ENCODE results near the gene ENAM.
"Not testable (repeated sequence)": the region's sequence is repeated elsewhere in the genome, so short reads cannot be mapped to it uniquely, and the experiment has no call there.

ENAM gene

DNA sequence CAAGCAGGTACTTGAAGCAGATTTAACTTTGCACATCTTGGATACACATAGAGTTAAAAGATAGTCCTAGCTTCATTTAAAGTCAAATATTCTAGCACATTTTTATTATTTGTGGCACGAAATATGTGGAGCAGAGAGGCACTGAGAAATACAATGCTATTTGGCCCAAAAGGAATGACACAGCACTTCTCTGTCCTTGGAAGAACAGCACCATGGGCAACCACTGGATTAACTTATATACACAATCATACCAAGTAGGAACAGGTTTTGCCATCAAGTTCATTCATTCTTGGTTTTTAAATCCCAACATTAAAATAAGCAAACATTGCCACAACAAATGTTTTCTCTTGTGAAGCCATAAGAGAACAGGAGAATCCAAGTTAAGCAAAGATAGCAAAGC lies 924 bp upstream of the ENAM start:
- no peak for DNase-seq

DNA sequence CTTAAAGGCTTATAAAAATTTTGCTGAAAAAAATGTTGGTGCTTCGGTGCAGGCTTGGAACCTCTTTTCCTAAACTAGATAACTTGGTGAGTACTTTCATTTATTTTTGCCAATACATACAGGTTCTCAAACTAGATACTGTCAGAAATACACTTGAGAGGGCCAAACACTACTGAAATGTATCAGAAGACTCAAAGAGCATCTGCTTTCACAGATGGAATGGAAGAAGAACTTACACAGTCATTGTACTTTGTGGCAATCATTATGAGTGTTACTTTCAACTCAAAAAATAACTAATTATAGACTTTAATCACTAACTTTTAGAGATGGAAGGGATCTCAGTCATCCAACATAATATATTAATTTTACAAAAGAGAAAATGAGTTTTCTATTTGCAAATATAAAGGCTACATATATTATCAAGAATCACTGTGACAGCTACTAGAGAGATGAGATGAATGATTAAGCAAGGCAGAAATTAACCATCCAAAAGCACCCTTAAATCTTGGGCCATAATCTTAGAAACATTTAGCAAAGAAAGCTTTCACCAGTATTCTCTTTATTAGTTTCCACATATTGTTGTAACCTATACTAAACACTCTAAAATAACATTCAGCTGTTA lies 1.0 kb downstream of the ENAM start:
- DNase-seq, result no peak

DNA sequence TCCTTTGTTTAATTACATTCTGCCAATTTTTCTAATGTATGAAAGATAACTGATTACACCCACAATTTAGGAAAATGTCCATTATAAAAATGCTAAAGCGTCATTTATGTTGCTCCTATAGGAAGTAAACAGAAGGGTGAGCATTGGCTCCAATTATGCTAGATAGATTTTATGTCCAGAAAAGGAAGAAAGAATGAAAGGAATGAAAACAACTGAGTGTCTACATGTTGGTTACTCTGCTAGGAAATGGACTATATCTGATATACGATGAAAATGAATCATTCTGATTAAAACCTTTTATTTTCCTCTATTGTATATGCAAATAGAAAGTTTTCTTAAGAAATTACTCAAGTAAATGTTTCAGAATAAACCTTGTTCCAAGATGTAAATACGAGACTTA lies 1.6 kb downstream of the ENAM start:
- DNase-seq, result no peak

DNA sequence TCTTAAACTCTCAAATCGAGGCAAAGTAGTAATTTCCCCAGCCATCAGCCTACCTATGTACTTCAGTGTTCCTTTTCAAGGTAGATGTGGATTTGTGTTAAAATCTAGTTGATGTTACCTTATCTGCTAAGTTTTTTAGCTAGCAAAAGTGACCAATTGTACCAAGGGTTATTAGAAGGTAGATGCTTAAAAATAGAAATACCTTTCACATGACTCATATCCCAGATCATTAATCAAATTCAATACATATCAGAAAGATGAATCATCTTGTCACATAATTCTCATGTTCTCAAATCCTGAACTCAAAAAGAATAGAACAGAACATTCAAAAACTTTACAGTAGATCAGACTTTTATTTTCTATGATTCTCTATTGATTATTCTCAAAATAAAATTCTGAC lies 3.5 kb downstream of the ENAM start:
- no peak for DNase-seq

DNA sequence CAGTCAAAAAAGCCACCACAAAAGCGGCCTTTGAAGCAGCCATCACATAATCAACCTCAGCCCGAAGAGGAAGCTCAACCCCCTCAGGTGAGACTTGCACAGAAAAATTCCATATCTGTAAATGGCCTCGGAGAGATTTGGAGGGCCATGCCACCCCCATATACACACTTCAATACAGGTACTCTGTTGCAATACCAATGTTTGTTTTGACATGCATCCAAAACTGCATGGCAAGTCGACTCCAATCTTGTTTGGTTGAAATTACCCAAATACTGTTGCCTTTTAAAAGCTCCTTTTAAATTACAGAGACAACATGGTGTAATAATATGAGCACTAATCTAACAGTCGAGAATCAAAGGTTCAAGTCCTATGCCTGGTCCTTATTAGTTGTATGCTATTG lies 5.9 kb downstream of the ENAM start:
- no peak for DNase-seq

DNA sequence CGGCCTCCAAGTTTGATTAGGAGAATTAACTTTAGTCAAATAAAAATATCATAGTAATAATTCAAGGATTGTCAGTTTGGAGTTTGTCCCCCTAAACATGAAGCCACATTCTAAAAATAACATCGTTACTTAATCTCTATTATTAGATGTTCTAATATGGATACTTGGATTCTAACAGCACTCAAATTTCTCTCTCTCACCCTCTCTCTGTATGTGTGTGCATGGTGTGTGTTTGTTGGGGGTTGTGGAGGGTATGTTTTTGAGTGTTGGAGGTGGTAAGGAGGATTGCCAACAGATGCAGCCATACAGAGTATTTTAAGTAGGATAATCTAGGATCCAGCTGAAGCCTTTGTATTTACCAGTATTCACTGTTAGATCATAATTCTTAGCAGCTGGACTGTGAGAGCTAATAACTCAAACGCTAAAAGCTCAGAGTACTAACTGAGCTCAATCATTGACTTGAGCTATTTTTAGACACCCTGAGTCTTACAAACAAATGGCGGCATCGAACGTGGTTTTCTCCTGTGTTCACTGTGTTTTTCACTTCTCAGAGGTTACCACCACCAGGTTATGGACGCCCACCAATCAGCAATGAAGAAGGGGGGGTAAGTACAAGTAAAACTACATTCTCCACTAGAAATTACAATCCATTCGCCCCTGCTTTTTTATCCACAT lies 8.8 kb downstream of the ENAM start:
- DNase-seq, result no peak

DNA sequence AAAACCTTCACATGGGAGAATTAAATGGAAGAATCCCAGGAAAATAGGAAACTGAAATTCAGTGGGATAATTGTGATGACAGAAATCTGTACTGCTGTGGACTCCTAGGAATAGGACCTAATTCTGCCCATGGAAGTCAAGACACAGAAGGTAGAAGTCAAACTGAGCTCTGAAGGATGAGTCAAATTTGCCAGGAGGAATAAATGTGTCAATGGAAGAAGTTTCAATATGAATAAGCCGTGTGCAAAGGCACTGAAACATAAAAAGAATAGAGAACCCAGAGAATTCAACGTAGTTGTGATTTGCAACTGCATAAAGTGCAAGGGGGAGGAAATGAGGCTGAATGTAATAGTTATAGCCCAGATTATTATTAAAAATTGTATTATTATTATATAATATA lies 11.6 kb downstream of the ENAM start:
- no peak for DNase-seq

DNA sequence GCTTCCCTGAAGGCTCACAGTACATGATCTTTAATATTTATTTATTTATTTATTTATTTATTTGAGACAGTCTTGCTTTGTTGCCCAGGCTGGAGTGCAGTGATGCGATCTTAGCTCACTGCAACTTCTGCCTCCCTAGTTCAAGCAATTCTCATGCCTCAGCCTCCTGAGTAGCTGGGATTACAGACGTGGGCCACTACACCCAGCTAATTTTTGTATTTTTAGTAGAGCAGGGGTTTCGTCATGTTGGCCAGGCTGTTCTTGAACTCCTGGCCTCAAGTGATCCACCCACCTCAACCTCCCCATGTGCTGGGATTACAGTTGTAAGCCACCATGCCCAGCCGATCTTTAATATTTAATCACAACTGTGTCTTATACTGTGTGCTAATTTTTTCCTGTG lies 22.2 kb downstream of the ENAM start:
- not testable (repeated sequence) for DNase-seq

DNA sequence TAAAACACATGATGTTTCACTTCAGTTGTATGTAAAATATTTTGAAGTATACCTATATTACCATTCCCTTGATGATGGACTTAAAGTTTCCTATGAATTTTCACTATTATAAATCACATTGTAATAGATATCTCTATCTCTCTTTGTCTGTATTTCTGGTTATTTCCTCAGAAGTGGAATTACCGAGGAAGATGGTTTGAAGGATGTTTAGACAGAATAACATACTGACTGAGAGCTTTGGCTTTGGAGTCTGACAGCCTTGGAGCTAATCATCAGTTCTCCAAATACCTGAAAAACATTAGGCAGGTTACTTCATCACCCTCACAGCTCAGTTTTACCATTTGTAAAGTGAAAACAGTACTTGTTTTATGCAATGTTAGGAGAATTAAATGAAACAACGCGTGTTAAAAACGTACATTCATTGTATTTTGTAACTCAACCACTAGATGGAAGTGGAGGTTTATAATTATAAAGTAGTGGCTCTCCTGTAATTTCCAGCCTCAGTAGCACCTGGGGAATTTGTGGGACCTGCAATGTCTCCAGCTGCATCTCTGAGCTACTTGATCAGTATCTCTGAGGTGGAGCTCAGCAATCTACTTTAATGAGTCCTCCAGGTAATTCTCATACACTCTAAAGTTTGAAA lies 23.4 kb downstream of the ENAM start:
- no peak for DNase-seq

DNA sequence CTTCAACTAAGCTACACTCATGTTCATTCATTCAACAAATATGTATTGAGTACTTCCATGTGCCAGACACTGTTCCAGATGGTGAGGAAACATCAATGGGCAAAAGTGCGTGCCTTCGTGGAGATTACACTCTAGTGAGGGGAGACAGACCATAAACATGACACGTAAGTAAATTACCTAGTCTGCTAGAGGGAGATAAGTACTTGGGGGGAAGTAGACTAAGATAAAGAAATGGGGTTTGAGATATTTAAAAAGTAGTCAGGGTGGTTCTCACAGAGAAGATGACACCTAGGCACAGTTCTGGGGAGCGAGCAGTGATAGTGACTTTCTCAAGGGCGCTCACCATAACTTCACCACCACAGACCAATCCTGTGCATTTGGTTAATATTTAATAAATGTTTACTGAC lies 26.1 kb downstream of the ENAM start:
- no peak for DNase-seq

DNA sequence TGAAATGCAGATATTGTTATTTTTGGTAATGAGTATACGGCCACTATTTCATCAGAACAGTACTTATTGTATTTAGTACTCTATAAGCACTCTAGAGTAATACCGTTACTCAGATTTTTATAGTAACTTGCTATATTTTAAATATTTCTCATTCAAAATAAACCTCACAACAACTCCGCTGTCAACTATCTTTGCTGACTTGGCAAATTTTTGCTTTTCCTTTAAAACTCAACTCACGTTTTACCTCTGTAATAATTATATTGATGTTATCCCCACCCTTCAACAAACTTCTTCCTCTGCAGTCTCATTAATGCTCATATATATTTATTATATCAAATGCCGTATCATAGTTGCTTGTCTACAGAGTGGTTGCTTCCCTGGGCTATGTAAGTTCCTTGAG lies 28.8 kb downstream of the ENAM start:
- DNase-seq, result no peak

DNA sequence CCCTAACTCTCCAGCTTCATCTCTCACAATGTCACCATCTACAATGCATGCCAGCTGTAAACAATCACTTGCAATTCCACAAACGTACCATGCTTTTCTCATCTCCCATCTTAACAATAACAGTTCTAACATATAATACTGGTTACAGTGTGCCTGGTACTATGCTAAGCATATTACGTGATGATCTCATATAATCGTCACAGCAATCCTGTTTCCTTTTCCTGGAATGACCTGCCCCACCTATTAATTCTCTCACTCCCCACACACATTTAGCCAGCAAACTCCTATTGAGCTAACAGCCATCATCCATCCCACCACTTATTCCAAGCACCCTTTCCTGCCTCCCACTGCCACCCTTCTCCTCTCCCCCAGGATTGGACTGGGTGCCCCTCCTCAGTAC lies 29.9 kb downstream of the ENAM start:
- DNase-seq, result no peak

DNA sequence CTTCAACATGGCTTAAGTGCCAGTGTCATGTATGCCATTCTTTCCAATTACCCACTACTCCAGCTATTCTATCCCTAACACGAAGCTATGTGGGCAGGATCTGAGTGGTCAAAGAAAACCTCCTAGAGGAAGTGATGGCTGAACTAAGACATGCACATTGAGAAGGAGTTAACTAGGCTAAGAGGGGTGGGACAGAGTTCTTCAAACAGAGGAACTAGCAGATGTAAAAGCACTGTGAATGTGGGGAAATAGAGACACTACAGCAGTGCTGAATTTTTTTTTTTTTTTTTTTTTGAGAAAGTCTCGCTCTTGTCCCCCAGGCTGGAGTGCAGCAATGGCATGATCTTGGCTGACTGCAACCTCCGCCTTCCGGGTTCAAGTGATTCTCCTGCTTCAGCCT lies 31.6 kb downstream of the ENAM start:
- DNase-seq, result no peak

DNA sequence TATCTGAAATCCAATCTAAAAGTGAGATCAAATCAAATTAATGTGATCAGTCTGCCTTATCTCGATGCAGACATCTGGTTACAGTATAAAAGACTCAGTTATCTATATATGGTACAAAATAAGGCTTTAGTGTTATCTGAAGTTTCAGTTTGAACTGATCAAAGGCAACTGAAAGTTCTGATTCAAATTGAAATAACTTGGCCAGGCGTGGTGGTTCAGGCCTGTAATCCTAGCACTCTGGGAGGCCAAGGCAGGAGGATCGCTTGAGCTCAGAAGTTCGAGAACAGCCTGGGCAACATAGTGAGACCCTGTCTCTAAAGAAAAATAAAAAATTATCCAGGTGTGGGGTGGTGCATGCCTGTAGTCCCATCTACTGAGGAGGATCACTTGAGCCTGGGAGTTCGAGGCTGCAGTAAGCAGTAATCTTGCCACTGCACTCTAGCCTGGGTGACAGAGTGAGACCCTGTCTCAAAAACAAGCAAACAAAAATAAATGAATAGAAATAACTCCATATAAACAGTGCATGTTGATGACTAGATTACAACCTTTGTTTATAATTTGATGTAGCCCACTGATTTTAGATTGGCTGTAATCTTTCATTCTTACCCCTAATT lies 32.9 kb downstream of the ENAM start:
- DNase-seq, result not testable (repeated sequence)

DNA sequence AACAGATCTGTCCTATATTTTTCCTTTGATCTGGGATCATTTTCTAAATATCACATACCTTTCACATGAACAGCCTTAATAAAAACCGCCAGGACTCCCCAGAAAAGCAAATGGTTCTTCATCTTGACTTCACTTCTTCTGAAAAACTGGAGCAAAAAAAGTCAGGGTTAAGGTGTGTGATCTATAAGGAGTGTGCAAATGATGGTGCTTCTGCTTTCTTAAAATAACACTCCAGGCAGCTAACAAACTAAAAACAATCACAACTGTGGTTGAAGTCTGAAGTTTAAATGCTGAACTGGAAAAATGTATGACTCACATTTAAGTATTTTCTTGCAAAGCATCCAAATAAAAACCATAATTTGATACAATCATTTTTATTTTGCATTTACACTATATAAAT lies 37.8 kb downstream of the ENAM start, which contains the start of gene JCHAIN:
Gene JCHAIN, minus strand, starts transcription at position 140 of the 400 bp plus-strand sequence. Its CDS starts 18 bp downstream, at position 122.
- no peak for DNase-seq

DNA sequence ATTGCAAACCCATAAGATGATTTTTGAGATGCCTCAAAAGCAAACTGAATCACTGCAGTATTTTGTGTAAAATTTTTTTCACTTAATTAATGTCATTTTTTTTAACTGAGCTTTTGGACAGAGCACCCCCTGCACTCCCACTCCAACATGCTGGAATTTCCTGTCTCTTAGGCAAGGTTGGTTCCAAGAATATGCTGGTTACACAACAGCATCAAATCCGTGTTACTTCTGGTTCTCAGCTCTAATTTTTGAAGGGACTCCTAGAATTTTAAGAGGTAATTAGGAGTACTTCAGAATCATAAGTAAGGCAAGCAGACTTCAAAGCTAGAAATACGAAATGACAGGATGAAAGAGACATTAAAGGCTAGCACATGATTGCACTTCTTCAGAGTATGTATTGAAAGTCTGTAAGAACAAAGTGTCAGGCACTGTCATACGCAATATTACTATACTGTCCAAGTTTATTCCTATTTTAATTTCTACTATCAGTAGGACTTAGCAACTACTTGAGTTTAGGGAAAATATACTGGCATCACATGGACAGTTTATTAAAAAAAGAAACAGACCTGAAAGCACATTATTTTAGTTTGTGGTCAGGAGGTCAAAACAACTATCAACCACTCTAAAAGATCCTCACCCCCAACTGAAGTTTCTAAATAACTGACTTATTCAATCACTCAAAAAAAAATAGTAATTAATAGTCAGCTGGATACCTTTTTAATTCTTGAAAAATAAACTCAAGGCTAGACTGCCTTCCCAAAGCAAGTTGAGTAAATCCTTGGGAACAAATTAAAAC lies 39.4 kb downstream of the ENAM start:
- DNase-seq, result no peak

DNA sequence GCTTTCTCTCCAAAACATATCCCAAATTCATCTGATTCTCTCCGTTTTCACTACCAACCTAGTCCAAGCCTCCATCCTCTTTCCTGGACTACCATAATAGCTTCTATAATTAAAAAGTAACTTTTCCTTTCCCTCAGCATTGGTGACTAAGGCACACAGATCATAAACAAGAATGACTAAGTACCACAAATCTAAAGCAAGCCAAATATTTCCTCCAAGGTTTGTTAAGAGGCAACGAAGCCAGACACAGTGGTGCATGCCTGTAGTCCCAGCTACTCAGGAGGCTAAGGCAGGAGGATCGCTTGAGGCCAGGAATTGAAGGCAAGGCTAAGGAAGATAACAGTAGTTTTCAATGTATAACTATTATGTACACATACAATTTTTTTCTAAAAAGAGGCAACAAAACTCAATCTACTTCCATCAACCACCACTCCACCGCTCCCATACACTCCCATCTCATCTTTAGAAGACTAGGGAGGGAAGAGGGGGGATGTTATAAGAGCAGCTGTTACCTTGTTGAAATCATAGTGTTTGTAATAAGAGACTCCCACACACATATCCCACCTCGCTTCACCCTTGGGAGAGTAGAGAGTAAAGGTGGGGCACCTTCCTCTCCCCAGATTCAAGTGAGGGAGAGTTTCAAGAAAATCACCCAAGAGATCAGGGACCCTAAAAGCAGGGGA lies 41.9 kb downstream of the ENAM start:
- DNase-seq, result no peak

DNA sequence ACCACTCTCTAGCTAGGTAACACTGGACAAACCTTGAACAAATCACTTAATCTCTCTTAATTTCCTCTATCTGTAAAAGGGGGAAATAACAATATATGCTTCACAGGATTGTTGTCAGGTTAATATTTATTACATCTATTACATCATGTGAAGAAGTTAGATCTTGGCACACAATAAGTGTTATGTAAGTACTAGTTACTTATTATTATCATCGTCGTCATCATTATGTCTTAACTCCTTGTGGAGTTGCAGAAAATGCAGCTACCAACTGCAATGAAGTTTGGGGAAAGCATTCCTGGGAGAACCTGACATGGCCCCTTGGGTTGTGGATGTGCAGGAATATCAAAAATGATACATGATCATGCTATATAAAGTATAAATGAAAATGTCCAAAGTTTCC lies 42.5 kb downstream of the ENAM start:
- DNase-seq, result no peak

DNA sequence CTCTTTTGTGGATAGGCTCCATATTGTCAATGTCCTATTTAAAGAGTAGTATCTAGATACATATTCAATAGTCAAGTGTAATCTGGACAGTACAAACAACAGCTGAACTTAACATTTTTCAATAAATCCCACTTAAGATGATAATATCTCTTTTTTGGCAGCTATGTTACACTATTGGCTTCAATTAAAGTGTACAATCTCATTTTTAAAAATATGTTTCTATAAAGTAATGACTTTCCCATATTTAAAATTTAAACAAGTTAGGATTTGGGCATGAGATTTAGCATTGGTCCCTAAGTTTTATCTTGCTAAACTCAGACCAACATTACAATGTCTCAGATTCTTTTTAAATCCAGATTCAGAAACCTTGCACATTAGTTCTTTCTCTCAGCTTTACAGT lies 45.6 kb downstream of the ENAM start:
- DNase-seq, result no peak

DNA sequence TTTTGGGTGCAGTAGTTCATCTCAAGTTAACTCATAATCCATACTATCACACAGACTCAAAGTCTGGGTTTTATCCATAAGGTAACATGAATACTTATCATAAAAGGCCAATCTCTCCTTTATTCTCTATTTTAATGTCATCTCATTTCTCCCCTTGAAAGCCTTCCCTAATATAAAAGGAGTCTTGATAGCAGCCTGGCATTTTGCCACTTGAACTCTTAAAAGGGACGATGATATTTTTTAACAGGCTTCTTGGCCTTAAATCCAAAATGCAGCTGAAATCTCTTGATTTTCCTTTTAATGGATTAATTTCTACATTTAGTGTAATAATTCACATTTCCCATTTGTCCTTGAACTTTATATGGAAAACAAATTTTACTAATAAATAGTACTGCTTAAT lies 46.2 kb downstream of the ENAM start:
- no peak for DNase-seq

DNA sequence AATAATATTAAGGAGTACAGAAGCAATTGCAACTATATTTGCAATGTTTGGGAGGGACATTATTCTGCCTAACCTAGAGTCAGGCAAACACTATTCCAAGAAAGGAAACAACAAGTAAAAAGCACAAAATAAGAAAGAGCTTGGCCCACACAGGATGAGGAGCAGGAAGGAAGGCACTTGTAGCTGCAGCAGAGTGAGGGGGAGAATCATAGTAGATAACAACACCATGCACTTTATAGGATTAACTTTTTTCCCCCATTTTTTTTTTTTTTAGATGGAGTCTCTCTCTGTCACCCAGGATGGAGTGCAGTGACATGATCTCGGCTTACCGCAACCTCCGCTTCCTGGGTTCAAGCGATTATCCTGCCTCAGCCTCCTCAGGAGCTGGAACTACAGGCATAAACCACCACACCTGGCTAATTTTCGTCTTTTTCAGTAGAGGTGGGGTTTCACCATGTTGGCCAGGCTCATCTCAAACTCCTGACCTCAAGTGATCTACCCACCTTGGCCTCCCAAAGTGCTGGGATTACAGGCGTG lies 48.1 kb downstream of the ENAM start:
- DNase-seq, result no peak

DNA sequence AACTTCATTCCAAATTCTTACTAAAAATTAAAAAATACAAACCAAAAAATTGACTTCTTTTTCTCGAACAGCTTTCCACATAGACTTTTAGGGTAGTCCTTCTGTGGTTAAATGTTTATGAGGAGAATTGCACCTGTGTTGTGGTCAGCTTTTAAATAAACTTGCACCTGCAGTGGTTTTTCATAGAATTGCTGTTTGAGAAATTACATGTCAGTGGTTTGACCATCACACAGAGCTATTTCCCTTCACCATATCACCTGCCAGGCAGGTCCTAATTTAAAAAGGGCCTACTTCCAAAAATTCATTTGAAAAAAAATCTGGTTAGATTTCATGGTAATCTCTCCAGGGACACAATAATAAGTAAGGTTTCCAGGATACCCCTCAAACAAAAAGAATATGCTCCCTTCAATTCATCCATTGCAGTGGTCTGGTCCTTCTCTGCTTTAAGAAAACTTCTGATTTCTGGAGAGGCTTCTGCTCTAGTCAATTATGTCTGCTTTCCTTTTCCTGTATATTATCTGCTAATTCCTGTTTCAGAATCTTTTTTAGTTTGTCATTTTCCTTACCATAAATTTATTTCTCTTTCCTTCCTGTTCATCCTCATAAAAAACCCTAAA lies 49.9 kb downstream of the ENAM start:
- DNase-seq, result no peak
